Activated CD4-positive, alpha-beta memory T cell treated with anti-CD3 and anti-CD28 coated beads, Interleukin-2, amount 10 ng/mL, durations not matched to agents 7 days and 5 days (primary cell): ENCODE results near the gene UBB. TPM values are rescaled to one million over a fixed set of nuclear protein-coding genes. Genes with fewer than 3 reads are reported as not detected.
"Not testable (repeated sequence)": the region's sequence is repeated elsewhere in the genome, so short reads cannot be mapped to it uniquely, and the experiment has no call there.

Experiments used
- CTCF ChIA-PET: fragments of 350-600 bp; sonication (Branson Sonifier 250); formaldehyde crosslinking; loops from one replicate; lab custom pipeline; 2021; ENCODE audit warnings: antibody characterized with exemption, inconsistent platforms; lab: Charles Lee
- POLR2A ChIA-PET: fragments of 350-600 bp; sonication (Branson Sonifier 250); formaldehyde crosslinking; loops from one replicate; lab custom pipeline; 2021; ENCODE audit warnings: antibody characterized with exemption; lab: Charles Lee
- DNase-seq: peaks from one replicate; pipeline ENCODE4 v3.0.0-alpha.2; 2020
- H3K27ac Mint-ChIP-seq: one replicate; pipeline ENCODE4 v1.8.0; 2021; ENCODE audit warnings: mild to moderate bottlenecking, mixed read lengths
- H3K27me3 Mint-ChIP-seq: one replicate; pipeline ENCODE4 v1.8.0; 2021; ENCODE audit warnings: mixed read lengths
- H3K36me3 Mint-ChIP-seq: one replicate; pipeline ENCODE4 v1.8.0; 2021; ENCODE audit warnings: low read depth, mixed read lengths
- H3K4me1 Mint-ChIP-seq: one replicate; pipeline ENCODE4 v1.8.0; 2021; ENCODE audit warnings: mixed read lengths
- H3K4me3 Mint-ChIP-seq: one replicate; pipeline ENCODE4 v1.8.0; 2021; ENCODE audit warnings: mild to moderate bottlenecking, mixed read lengths
- H3K9me3 Mint-ChIP-seq: one replicate; pipeline ENCODE4 v1.8.0; 2021; ENCODE audit warnings: mixed read lengths
- total RNA-seq, 2 experiments: library from RNA; stranded (reverse); gene quantifications; one replicate each; pipeline ENCODE4 v1.2.3, GENCODE V29; 2021

Gene UBB
- total RNA-seq, 2 experiments from 2014 or later: 1,185 TPM

DNA sequence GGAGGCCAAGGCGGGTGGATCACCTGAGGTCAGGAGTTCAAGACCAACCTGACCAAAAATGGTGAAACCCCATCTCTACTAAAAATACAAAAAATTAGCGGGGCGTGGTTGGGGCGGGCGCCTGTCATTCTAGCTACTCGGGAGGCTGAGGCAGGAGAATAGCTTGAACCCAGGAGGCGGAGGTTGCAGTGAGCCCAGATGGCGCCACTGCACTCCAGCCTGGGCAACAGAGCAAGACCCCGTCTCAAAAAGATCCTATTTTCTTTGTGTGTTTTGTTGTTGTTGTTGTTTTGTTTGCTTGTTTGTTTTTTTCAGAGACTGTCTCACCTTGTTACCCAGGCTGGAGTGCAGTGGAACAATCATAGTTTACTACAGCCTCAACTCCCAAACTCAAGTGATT is 23.0 kb downstream of the UBB start:
- not testable (repeated sequence) for H3K9me3 Mint-ChIP-seq, DNase-seq, H3K36me3 Mint-ChIP-seq, H3K27ac Mint-ChIP-seq, H3K4me3 Mint-ChIP-seq
- ChIA-PET POLR2A (interaction anchor here (1.2 kb wide), 2 partner anchors 11 to 12 kb away, joined by 3 to 5 read pairs; partner anchors contain the start of gene TRPV2), CTCF (interaction anchor here (1.2 kb wide), 1 partner anchor 10 kb away, joined by 4 read pairs; no protein-coding TSS in a partner anchor)
- Mint-ChIP-seq H3K4me1 (peaks cover 10% of the 10 kb centered on the region), H3K27me3 (peaks cover 15% of the 10 kb centered on the region)

DNA sequence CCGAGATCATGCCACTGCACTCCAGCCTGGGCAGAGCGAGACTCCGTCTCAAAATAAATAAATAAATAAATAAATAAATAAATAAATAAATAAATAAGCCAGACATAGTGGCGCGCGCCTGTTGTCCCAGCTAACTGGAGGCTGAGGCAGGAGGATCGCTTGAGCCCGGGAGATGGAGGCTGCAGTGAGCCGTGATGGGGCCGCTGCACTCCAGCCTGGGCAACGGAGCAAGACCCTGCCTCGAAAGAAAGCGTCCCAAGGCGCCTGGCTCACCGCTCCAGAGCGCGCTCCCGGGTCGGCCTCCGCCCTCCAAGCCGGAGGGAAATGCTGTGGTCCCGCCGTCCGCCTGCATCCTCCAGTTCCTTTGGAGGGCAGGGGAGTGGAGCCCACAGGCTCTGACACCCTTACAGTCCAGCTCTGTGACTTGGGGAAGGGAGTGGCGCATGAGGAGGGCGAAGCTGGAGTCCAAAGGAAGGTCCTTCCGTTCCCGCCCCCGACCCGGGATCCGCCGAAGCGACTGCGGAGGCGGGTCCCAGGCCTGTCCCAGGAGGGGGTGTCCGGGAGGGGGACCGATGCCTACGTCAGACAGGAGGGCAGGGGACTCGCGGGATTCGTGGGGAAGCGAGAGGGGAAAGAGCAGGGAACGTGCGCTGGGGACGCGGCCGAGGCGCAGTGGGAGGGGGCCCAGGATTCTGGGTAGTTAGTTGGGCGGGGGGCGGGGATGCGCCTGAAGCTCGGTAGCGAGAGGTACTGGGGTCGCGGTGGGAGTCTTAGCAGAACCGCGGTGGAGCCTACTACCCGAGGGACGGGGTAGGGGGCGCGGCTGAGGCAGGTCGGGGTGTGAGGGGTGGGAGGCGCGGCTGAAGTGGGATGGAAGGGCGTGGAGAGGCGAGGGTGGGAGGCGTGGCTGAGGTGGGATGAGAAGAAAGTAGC is 26.1 kb downstream of the UBB start:
- Mint-ChIP-seq H3K27me3 (peaks cover 15% of the 10 kb centered on the region), H3K9me3 (no peaks in the 10 kb centered on the region), H3K4me1 (peaks cover 7% of the 10 kb centered on the region), H3K27ac (no peak overlapping the region), H3K4me3 (no peak overlapping the region), H3K36me3 (no peaks in the 10 kb centered on the region)
- no peak for DNase-seq
- ChIA-PET CTCF (no interaction called here), POLR2A (interaction anchor here (1.8 kb wide), 1 partner anchor 8 kb away, joined by 8 read pairs; the partner anchor contains the start of gene TRPV2)

DNA sequence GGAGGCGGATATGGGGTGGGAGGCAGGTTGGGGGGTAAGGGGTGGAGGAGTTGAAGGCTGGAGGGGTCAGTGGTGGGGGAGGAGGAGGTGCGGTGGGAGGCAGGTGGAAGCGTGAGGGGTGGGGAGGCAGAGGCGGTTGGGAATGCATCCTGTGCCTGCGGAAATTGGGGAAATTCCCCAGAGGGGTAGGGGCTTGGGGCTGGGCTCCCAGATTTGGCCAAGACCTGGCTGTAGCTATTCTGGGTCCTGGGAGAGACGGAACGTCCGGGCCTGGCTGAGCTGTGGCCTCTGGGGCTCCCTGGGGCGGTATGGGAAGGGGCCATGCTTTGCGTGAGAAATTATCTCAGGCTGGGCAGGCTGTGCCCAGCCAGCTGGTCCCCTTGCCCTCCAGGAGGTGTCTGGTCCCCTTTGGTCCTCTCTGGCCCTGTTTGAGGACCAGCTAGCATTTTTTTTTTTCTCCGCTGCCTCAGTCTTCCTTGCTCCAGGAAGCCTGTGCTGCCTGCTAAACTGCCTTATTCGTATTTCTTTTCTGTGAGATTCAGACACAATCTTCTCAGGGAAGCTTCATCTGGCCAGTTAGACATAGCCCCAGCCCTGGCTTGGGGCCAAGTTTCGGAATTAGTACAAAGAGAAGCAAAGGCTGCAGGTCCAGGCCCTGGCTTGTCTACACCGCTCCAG is 27.2 kb downstream of the UBB start:
- no peak for DNase-seq
- peaks cover 8% of the 10 kb centered on the region for H3K4me1 Mint-ChIP-seq
- ChIA-PET POLR2A (interaction anchor here (1.8 kb wide), 1 partner anchor 7 kb away, joined by 8 read pairs; the partner anchor contains the start of gene TRPV2), CTCF (no interaction called here)
- no peak overlapping the region for H3K27ac Mint-ChIP-seq
- H3K4me3 Mint-ChIP-seq: no peak overlapping the region
- no peaks in the 10 kb centered on the region for H3K36me3 Mint-ChIP-seq
- H3K9me3 Mint-ChIP-seq: no peaks in the 10 kb centered on the region
- peaks cover 15% of the 10 kb centered on the region for H3K27me3 Mint-ChIP-seq

DNA sequence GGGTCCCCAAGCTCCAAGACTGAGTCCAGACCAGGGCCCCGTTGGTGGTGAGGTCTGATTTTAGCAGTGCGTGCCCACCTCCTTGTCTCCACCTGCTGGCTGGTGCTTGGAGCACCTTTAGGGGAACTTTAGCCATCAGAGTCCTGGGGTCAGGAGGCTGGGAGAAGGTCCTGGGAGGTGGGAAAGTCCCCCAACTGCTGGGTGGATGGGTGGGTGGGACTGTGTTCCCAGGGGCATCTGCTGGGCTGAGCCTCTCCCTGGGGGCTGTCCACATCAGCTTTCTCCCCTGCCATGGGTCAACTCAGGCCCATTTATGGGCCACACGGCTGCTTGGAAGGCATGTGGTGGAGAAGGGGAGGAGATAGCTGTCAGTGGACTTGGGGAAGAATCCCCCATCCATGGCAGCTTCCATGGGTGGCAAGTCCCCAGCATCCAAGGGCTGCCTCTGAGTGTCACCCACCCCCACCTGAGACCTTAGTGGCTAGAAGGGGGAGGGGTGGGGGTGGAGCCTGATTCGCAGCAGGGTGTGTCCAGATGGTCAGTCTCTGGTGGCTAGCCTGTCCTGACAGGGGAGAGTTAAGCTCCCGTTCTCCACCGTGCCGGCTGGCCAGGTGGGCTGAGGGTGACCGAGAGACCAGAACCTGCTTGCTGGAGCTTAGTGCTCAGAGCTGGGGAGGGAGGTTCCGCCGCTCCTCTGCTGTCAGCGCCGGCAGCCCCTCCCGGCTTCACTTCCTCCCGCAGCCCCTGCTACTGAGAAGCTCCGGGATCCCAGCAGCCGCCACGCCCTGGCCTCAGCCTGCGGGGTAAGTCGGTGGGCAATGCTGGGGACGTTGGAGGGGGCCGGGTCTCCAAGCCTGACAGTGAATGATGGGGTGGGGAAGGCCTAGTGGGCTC is 34.4 kb downstream of the UBB start, which contains the start of gene TRPV2:
TSS of gene TRPV2 (plus strand) at position 541 of the 894 bp plus-strand sequence. CDS start 2,098 bp downstream, outside the sequence.
- POLR2A ChIA-PET: interaction anchor here (0.9 to 6.3 kb wide), 18 partner anchors 8 to 199 kb away, joined by 3 to 137 read pairs (median 6); partner anchors contain the start of genes CENPV, PIGL and UBB
- no peaks in the 10 kb centered on the region for H3K27me3 Mint-ChIP-seq

DNA sequence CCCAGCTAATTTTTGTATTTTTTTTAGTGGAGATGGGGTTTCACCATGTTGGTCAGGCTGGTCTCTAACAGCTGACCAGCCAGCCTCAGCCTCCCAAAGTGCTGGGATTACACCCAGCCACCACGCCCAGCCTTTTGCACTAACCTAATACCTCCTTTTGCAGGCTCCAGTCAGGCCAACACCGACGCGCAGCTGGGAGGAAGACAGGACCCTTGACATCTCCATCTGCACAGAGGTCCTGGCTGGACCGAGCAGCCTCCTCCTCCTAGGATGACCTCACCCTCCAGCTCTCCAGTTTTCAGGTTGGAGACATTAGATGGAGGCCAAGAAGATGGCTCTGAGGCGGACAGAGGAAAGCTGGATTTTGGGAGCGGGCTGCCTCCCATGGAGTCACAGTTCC is 36.5 kb downstream of the UBB start:
- H3K36me3 Mint-ChIP-seq: peaks cover 52% of the 10 kb centered on the region
- H3K4me1 Mint-ChIP-seq: peaks cover 62% of the 10 kb centered on the region
- no peak for DNase-seq
- no peaks in the 10 kb centered on the region for H3K9me3 Mint-ChIP-seq
- H3K27me3 Mint-ChIP-seq: no peaks in the 10 kb centered on the region
- H3K4me3 Mint-ChIP-seq: peak overlapping the region; percentile 98
- H3K27ac Mint-ChIP-seq: peak overlapping the region; percentile 100
- POLR2A ChIA-PET: interaction anchor here (1.2 to 6.3 kb wide), 6 partner anchors 12 to 131 kb away, joined by 4 to 137 read pairs (median 20); partner anchors contain the start of gene UBB
- CTCF ChIA-PET: interaction anchor here (1.2 to 3.4 kb wide), 4 partner anchors 22 to 54 kb away, joined by 4 to 30 read pairs (median 8); no protein-coding TSS in a partner anchor

More for the DNA sequence above, 34.4 kb downstream of the UBB start, which contains the start of gene TRPV2:
- Mint-ChIP-seq H3K9me3 (no peaks in the 10 kb centered on the region), H3K4me3 (peak within 1 kb of the TSS; percentile 98), H3K36me3 (peaks cover 38% of the 10 kb centered on the region), H3K4me1 (peaks cover 54% of the 10 kb centered on the region), H3K27ac (peak within 1 kb of the TSS; percentile 100)
- DNase-seq: peak; percentile 67
- CTCF ChIA-PET: interaction anchor here (0.6 to 4.3 kb wide), 18 partner anchors 11 to 129 kb away, joined by 3 to 64 read pairs (median 6); partner anchors contain the start of genes CENPV and UBB

DNA sequence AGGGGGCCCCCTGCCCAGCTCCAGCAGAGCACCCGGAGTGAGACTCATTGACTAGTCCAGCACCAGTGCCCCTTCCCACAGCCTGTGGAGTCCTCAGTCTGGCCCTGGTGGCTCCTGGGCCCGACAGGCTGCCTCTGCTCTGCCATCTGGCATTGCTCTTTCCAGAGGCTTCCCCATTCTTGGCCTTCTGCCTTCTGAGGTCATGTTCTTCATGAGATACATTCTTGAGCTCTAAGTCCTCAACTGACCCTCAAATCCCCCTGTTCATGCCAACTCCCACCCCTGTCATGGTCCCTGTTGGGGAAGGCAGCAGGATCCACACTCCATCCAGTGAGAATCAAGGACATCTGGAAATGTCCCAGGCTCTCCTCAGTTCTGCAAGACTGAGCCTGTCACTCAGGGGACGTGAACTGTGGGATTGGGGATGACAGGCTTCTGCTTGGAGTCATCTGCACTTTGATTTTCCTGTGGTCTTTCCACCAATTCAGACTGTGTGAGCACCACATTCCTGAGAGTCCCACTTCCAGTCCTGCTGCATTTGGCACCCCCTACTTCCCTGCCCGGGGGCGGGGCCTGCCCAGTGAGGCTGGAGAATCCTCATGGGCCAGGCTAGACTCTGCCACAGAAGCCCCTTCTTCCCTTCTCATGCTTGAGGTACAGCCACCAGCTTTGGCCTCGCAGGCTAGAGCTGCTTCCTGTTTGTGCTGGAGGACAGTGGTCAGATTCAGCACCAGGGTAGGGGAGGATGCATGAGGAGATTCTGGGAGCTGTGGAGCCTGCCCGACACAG is 37.2 kb downstream of the UBB start:
- H3K27me3 Mint-ChIP-seq: no peaks in the 10 kb centered on the region
- no peak for DNase-seq
- no peaks in the 10 kb centered on the region for H3K9me3 Mint-ChIP-seq
- ChIA-PET POLR2A (interaction anchor here (4.1 to 6.3 kb wide), 3 partner anchors 11 to 36 kb away, joined by 27 to 137 read pairs (median 79); partner anchors contain the start of gene UBB), CTCF (interaction anchor here (1.4 to 1.6 kb wide), 2 partner anchors 10 to 54 kb away, joined by 5 to 6 read pairs; no protein-coding TSS in a partner anchor)
- peak overlapping the region; percentile 45 for H3K4me3 Mint-ChIP-seq
- peaks cover 62% of the 10 kb centered on the region for H3K4me1 Mint-ChIP-seq
- peak overlapping the region; percentile 87 for H3K27ac Mint-ChIP-seq
- H3K36me3 Mint-ChIP-seq: peaks cover 59% of the 10 kb centered on the region

DNA sequence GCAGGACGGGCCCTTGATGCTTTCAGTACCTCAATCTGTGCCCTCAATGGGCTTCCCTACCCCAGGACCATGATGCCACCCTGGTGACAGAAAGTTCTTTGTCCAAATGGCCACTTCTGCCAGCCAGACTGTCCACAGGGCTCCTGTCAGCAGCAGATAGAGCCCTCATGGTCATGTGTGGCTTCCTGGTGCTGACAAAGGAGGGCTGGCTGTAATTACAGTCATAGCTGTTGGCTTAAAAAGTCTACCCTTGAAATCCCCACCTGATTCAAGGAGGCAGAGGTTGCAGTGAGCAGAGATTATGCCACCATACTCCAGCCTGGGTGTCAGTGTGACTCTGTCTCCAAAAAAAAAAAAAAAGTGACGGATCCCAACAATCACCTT is 37.8 kb downstream of the UBB start:
- DNase-seq: no peak
- H3K27ac Mint-ChIP-seq: peak overlapping the region; percentile 87
- POLR2A ChIA-PET: interaction anchor here (0.8 to 6.3 kb wide), 3 partner anchors 17 to 38 kb away, joined by 3 to 137 read pairs (median 3); partner anchors contain the start of gene UBB
- peak overlapping the region; percentile 45 for H3K4me3 Mint-ChIP-seq
- H3K36me3 Mint-ChIP-seq: peaks cover 64% of the 10 kb centered on the region
- H3K4me1 Mint-ChIP-seq: peaks cover 61% of the 10 kb centered on the region
- CTCF ChIA-PET: interaction anchor here (0.7 to 1.4 kb wide), 4 partner anchors 9 to 203 kb away, joined by 3 to 6 read pairs (median 3); partner anchors contain the start of gene NCOR1
- no peaks in the 10 kb centered on the region for H3K27me3 Mint-ChIP-seq
- no peaks in the 10 kb centered on the region for H3K9me3 Mint-ChIP-seq

DNA sequence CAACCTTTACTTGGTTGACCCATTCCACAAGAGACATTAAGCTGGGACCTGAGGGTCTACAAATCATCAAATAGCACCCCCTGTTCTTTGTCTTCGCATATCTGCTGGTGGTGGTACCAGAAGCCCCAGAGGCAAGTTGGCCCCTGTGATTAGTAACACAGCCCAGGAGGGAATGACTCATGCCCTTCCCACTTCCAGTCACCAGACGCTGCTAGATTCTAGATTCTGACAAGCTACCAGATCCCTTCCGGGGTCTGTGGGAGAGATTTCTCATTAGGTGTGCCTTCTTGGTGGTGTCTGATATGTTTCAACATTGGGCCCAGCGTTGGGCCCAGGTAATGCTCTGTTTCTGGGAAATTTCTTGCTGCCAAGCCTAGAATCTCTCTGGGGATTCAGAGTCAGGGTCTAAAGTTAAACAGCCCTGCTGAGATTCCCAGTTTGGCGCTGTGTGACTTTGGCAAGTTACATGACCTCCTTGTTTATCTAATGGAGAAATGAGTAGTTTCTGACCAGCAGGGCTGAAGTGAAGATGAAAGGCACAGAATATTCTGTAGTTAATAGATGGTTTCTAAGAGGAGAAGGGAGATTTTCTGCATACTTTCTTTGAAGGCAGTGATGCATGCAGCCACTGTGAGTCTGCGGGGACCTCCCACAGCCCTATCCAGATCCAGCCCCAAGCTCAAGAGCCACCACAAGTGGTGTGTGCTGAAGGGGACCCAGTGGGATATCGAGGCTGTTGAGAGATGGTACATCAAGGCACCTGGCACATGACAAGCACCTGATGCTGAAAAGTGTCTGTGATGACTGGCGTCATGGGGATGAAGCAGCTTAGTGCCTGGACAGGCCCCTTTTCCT is 38.4 kb downstream of the UBB start:
- Mint-ChIP-seq H3K4me3 (peak overlapping the region; percentile 45), H3K9me3 (no peaks in the 10 kb centered on the region), H3K4me1 (peaks cover 57% of the 10 kb centered on the region), H3K27me3 (no peaks in the 10 kb centered on the region), H3K27ac (peak overlapping the region; percentile 87), H3K36me3 (peaks cover 64% of the 10 kb centered on the region)
- peak; percentile 66 for DNase-seq
- ChIA-PET POLR2A (interaction anchor here (0.8 to 6.3 kb wide), 3 partner anchors 17 to 39 kb away, joined by 3 to 137 read pairs (median 3); partner anchors contain the start of gene UBB), CTCF (interaction anchor here (0.7 to 1.4 kb wide), 5 partner anchors 9 to 204 kb away, joined by 3 to 6 read pairs (median 3); partner anchors contain the start of gene NCOR1)

DNA sequence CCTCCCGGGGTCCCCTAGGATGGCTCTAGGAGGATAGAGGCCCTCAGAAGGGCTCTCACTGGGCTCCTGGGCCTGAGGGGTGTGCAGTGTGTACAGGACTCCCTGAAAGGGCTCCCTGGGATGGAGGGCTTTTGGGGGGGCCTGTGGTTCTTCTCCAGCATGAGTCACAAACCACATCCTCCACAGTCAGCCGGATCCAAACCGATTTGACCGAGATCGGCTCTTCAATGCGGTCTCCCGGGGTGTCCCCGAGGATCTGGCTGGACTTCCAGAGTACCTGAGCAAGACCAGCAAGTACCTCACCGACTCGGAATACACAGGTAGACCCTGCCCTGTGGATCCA is 39.0 kb downstream of the UBB start:
- ChIA-PET CTCF (interaction anchor here (1.0 to 1.4 kb wide), 3 partner anchors 8 to 116 kb away, joined by 3 to 6 read pairs (median 3); no protein-coding TSS in a partner anchor), POLR2A (interaction anchor here (6.3 kb wide), 1 partner anchor 21 kb away, joined by 137 read pairs; no protein-coding TSS in a partner anchor)
- peaks cover 63% of the 10 kb centered on the region for H3K36me3 Mint-ChIP-seq
- H3K4me3 Mint-ChIP-seq: peak overlapping the region; percentile 45
- H3K27ac Mint-ChIP-seq: peak overlapping the region; percentile 87
- DNase-seq: peak; percentile 56
- H3K27me3 Mint-ChIP-seq: no peaks in the 10 kb centered on the region
- no peaks in the 10 kb centered on the region for H3K9me3 Mint-ChIP-seq
- peaks cover 53% of the 10 kb centered on the region for H3K4me1 Mint-ChIP-seq

DNA sequence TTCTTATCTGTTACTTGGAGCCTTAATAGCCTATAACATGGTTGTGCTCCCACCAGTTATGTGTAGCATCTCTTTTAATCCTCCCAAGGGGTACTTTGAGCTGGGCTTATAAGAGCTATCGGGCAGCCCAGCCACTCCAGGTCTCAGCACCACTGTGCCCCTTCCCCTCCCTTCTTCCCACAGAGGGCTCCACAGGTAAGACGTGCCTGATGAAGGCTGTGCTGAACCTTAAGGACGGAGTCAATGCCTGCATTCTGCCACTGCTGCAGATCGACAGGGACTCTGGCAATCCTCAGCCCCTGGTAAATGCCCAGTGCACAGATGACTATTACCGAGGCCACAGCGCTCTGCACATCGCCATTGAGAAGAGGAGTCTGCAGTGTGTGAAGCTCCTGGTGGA is 41.5 kb downstream of the UBB start:
- no peaks in the 10 kb centered on the region for H3K27me3 Mint-ChIP-seq
- peaks cover 38% of the 10 kb centered on the region for H3K4me1 Mint-ChIP-seq
- POLR2A ChIA-PET: interaction anchor here (1.5 kb wide), 1 partner anchor 19 kb away, joined by 4 read pairs; no protein-coding TSS in a partner anchor
- H3K27ac Mint-ChIP-seq: no peak overlapping the region
- H3K36me3 Mint-ChIP-seq: peaks cover 69% of the 10 kb centered on the region
- H3K4me3 Mint-ChIP-seq: no peak overlapping the region
- H3K9me3 Mint-ChIP-seq: no peaks in the 10 kb centered on the region
- no peak for DNase-seq
- CTCF ChIA-PET: no interaction called here
